HG03439 (cell line): ENCODE measurements around the gene SNAP47.
"Not testable (repeated sequence)": the region's sequence is repeated elsewhere in the genome, so short reads cannot be mapped to it uniquely, and the experiment has no call there.

Experiments
- ATAC-seq: cut with Tn5 transposase; IDR thresholded peaks from one replicate; pipeline ENCODE4 v1.9.1; 2021; ENCODE audit warnings: mild to moderate bottlenecking, moderate library complexity; ENCODE audit not compliant: unreplicated experiment

SNAP47 gene

GRCh38 chr1:227734856-227735538, at the start of gene SNAP47, which contains the start of gene JMJD4:
TSS of gene SNAP47 (plus strand) at chr1:227735435. CDS start at chr1:227747737, 12,302 bp downstream.
TSS of gene JMJD4 (minus strand) at chr1:227735302. CDS start at chr1:227735273, 29 bp downstream.
- ATAC-seq, result peak; percentile 91

- no peak for ATAC-seq
These were observed 49.4 kb upstream of the SNAP47 start for GRCh38 chr1:227685807-227686206.

- ATAC-seq, result no peak
These were observed 37.8 kb upstream of the SNAP47 start for GRCh38 chr1:227697321-227697864.

- ATAC-seq, result not testable (repeated sequence)
These were observed 33.6 kb upstream of the SNAP47 start for GRCh38 chr1:227701631-227702030.

- ATAC-seq, result no peak
These were observed 27.4 kb upstream of the SNAP47 start for GRCh38 chr1:227707846-227708245.

GRCh38 chr1:227709451-227709850, 25.8 kb upstream of the SNAP47 start:
- no peak for ATAC-seq

GRCh38 chr1:227710474-227710873, 24.8 kb upstream of the SNAP47 start:
- ATAC-seq, result not testable (repeated sequence)

GRCh38 chr1:227712648-227713047, 22.6 kb upstream of the SNAP47 start:
- no peak for ATAC-seq

GRCh38 chr1:227718932-227719331, 16.3 kb upstream of the SNAP47 start:
- no peak for ATAC-seq

GRCh38 chr1:227723474-227723873, 11.8 kb upstream of the SNAP47 start:
- ATAC-seq, result no peak

- no peak for ATAC-seq
These were observed 10.2 kb upstream of the SNAP47 start for GRCh38 chr1:227725046-227725445.

GRCh38 chr1:227726318-227726717, 8.9 kb upstream of the SNAP47 start:
- no peak for ATAC-seq

- ATAC-seq, result no peak
These were observed 8.2 kb upstream of the SNAP47 start for GRCh38 chr1:227726924-227727599.

- ATAC-seq, result no peak
These were observed 7.0 kb upstream of the SNAP47 start for GRCh38 chr1:227728059-227728891.

GRCh38 chr1:227728892-227729143, 6.4 kb upstream of the SNAP47 start:
- no peak for ATAC-seq

- ATAC-seq, result no peak
These were observed 5.9 kb upstream of the SNAP47 start for GRCh38 chr1:227729144-227729880.

GRCh38 chr1:227729881-227730629, 5.2 kb upstream of the SNAP47 start:
- ATAC-seq, result no peak

GRCh38 chr1:227730630-227731151, 4.5 kb upstream of the SNAP47 start:
- no peak for ATAC-seq

GRCh38 chr1:227731241-227731677, 4.0 kb upstream of the SNAP47 start:
- ATAC-seq, result no peak
